Measurements from ENCODE around the gene STT3B. TPM values are rescaled to one million over a fixed set of nuclear protein-coding genes. Genes with fewer than 3 reads are reported as not detected.

The STT3B gene
- total RNA-seq, 2 donors from 2014 or later: 126 to 199 TPM

GRCh38 chr3:31522152-31522551 is 10.6 kb upstream of the STT3B start:
- Histone ChIP-seq H3K4me1 (ENCODE audit: control insufficient read depth, insufficient read depth, low read length) (no peaks in the 10 kb centered on the region), H3K4me3 (ENCODE audit: low read length) (no peak overlapping the region), H3K27ac (ENCODE audit: low read depth, low read length) (no peak overlapping the region), H3K36me3 (ENCODE audit: control insufficient read depth, insufficient read depth, low read length) (no peaks in the 10 kb centered on the region), H3K9me3 (ENCODE audit: control insufficient read depth, low read length) (no peaks in the 10 kb centered on the region), H3K9ac (ENCODE audit: extremely low read depth, low read length, poor library complexity, severe bottlenecking) (no peak overlapping the region), H3K27me3 (ENCODE audit: control insufficient read depth, insufficient read depth, low read length, poor library complexity, severe bottlenecking) (no peaks in the 10 kb centered on the region)
- no peak for DNase-seq
- Mint-ChIP-seq H3K27ac (no peak overlapping the region), H3K4me3 (no peak overlapping the region), H3K4me1 (no peaks in the 10 kb centered on the region), H3K9me3 (peaks cover 2% of the 10 kb centered on the region), H3K36me3 (ENCODE audit: low read depth) (no peaks in the 10 kb centered on the region), H3K27me3 (ENCODE audit: insufficient read depth) (no peaks in the 10 kb centered on the region)
- 80 to 89% methylated on average over 1 of the region's 1 CpG for WGBS, 2 experiments (ENCODE audit: insufficient coverage in 1 of 2, insufficient read length in 1 of 2)
- no peak for TF ChIP-seq CTCF (conservative IDR thresholded peaks at IDR 0.05)

GRCh38 chr3:31523543-31523942 is 9.2 kb upstream of the STT3B start:
- H3K4me3 ChIP-seq (ENCODE audit: low read length): no peak overlapping the region
- WGBS, 2 experiments (ENCODE audit: insufficient coverage in 1 of 2, insufficient read length in 1 of 2): 88 to 89% methylated on average over 1 of the region's 1 CpG
- Mint-ChIP-seq H3K27ac (no peak overlapping the region), H3K4me3 (no peak overlapping the region), H3K27me3 (ENCODE audit: insufficient read depth) (no peaks in the 10 kb centered on the region), H3K36me3 (ENCODE audit: low read depth) (no peaks in the 10 kb centered on the region), H3K9me3 (peaks cover 2% of the 10 kb centered on the region), H3K4me1 (no peaks in the 10 kb centered on the region)
- no peak for DNase-seq
- no peak overlapping the region for H3K27ac ChIP-seq (ENCODE audit: low read depth, low read length)
- no peaks in the 10 kb centered on the region for H3K27me3 ChIP-seq (ENCODE audit: control insufficient read depth, insufficient read depth, low read length, poor library complexity, severe bottlenecking)
- no peaks in the 10 kb centered on the region for H3K9me3 ChIP-seq (ENCODE audit: control insufficient read depth, low read length)
- no peaks in the 10 kb centered on the region for H3K4me1 ChIP-seq (ENCODE audit: control insufficient read depth, insufficient read depth, low read length)
- no peak for TF ChIP-seq CTCF (conservative IDR thresholded peaks at IDR 0.05)
- H3K9ac ChIP-seq (ENCODE audit: extremely low read depth, low read length, poor library complexity, severe bottlenecking): no peak overlapping the region
- H3K36me3 ChIP-seq (ENCODE audit: control insufficient read depth, insufficient read depth, low read length): no peaks in the 10 kb centered on the region

GRCh38 chr3:31525532-31525931 is 7.2 kb upstream of the STT3B start:
- Mint-ChIP-seq H3K36me3 (ENCODE audit: low read depth) (no peaks in the 10 kb centered on the region), H3K27ac (no peak overlapping the region), H3K9me3 (peaks cover 2% of the 10 kb centered on the region), H3K4me1 (no peaks in the 10 kb centered on the region), H3K27me3 (ENCODE audit: insufficient read depth) (no peaks in the 10 kb centered on the region), H3K4me3 (no peak overlapping the region)
- no peak for DNase-seq
- H3K27ac ChIP-seq (ENCODE audit: low read depth, low read length): no peak overlapping the region
- H3K9me3 ChIP-seq (ENCODE audit: control insufficient read depth, low read length): no peaks in the 10 kb centered on the region
- no peak overlapping the region for H3K9ac ChIP-seq (ENCODE audit: extremely low read depth, low read length, poor library complexity, severe bottlenecking)
- no peaks in the 10 kb centered on the region for H3K27me3 ChIP-seq (ENCODE audit: control insufficient read depth, insufficient read depth, low read length, poor library complexity, severe bottlenecking)
- H3K4me3 ChIP-seq (ENCODE audit: low read length): no peak overlapping the region
- no peaks in the 10 kb centered on the region for H3K4me1 ChIP-seq (ENCODE audit: control insufficient read depth, insufficient read depth, low read length)
- H3K36me3 ChIP-seq (ENCODE audit: control insufficient read depth, insufficient read depth, low read length): no peaks in the 10 kb centered on the region
- TF ChIP-seq CTCF (conservative IDR thresholded peaks at IDR 0.05): no peak
